ENCODE results near the gene NSDHL. TPM values are rescaled to one million over a fixed set of nuclear protein-coding genes. Genes with fewer than 3 reads are reported as not detected.

Gene NSDHL
- total RNA-seq, 1 experiment from 2014 or later = 32.3 TPM

- H3K36me3 ChIP-seq = no peaks in the 10 kb centered on the region
- DNase-seq = no peak
- H3K9me3 ChIP-seq = no peaks in the 10 kb centered on the region
- no peaks in the 10 kb centered on the region for H3K27me3 ChIP-seq
- no peak overlapping the region for H3K4me3 ChIP-seq
Observed at GRCh38 chrX:152876931-152877840, 46.3 kb downstream of the NSDHL start.

GRCh38 chrX:152878976-152879755, 48.3 kb downstream of the NSDHL start:
- Histone ChIP-seq H3K4me3 (no peak overlapping the region), H3K27me3 (no peaks in the 10 kb centered on the region), H3K9me3 (no peaks in the 10 kb centered on the region), H3K36me3 (no peaks in the 10 kb centered on the region)
- no peak for DNase-seq

GRCh38 chrX:152881289-152881688, 50.4 kb downstream of the NSDHL start:
- Histone ChIP-seq H3K9me3 (no peaks in the 10 kb centered on the region), H3K36me3 (no peaks in the 10 kb centered on the region), H3K4me3 (no peak overlapping the region), H3K27me3 (no peaks in the 10 kb centered on the region)
- no peak for DNase-seq

- Histone ChIP-seq H3K9me3 (no peaks in the 10 kb centered on the region), H3K4me3 (no peak overlapping the region), H3K27me3 (no peaks in the 10 kb centered on the region), H3K36me3 (no peaks in the 10 kb centered on the region)
- DNase-seq = no peak
Observed at GRCh38 chrX:152884171-152884570, 53.3 kb downstream of the NSDHL start.

- H3K36me3 ChIP-seq = no peaks in the 10 kb centered on the region
- H3K9me3 ChIP-seq = no peaks in the 10 kb centered on the region
- H3K4me3 ChIP-seq = no peak overlapping the region
- DNase-seq = no peak
- no peaks in the 10 kb centered on the region for H3K27me3 ChIP-seq
Observed at GRCh38 chrX:152886716-152887115, 55.9 kb downstream of the NSDHL start.

GRCh38 chrX:152892499-152892898, 61.6 kb downstream of the NSDHL start:
- Histone ChIP-seq H3K36me3 (no peaks in the 10 kb centered on the region), H3K27me3 (no peaks in the 10 kb centered on the region), H3K9me3 (no peaks in the 10 kb centered on the region), H3K4me3 (no peak overlapping the region)
- DNase-seq = no peak

- DNase-seq = no peak
- no peaks in the 10 kb centered on the region for H3K27me3 ChIP-seq
Observed at GRCh38 chrX:152892999-152893891, 62.4 kb downstream of the NSDHL start.

GRCh38 chrX:152893980-152894610, 63.2 kb downstream of the NSDHL start:
- Histone ChIP-seq H3K9me3 (no peaks in the 10 kb centered on the region), H3K36me3 (no peaks in the 10 kb centered on the region), H3K27me3 (no peaks in the 10 kb centered on the region), H3K4me3 (no peak overlapping the region)
- DNase-seq = no peak

More at GRCh38 chrX:152892999-152893891, 62.4 kb downstream of the NSDHL start:
- H3K36me3 ChIP-seq = no peaks in the 10 kb centered on the region
- H3K9me3 ChIP-seq = no peaks in the 10 kb centered on the region
- no peak overlapping the region for H3K4me3 ChIP-seq

GRCh38 chrX:152895121-152895520, 64.3 kb downstream of the NSDHL start:
- DNase-seq = no peak

GRCh38 chrX:152895724-152896420, 65.0 kb downstream of the NSDHL start:
- no peaks in the 10 kb centered on the region for H3K9me3 ChIP-seq
- H3K4me3 ChIP-seq = no peak overlapping the region
- H3K36me3 ChIP-seq = no peaks in the 10 kb centered on the region
- peak; percentile 17 for DNase-seq
- H3K27me3 ChIP-seq = no peaks in the 10 kb centered on the region

More at GRCh38 chrX:152895121-152895520, 64.3 kb downstream of the NSDHL start:
- H3K4me3 ChIP-seq = no peak overlapping the region
- H3K36me3 ChIP-seq = no peaks in the 10 kb centered on the region
- H3K9me3 ChIP-seq = no peaks in the 10 kb centered on the region
- no peaks in the 10 kb centered on the region for H3K27me3 ChIP-seq

GRCh38 chrX:152896450-152896849, 65.6 kb downstream of the NSDHL start:
- DNase-seq = no peak
- Histone ChIP-seq H3K9me3 (no peaks in the 10 kb centered on the region), H3K4me3 (no peak overlapping the region), H3K27me3 (no peaks in the 10 kb centered on the region), H3K36me3 (no peaks in the 10 kb centered on the region)

- H3K9me3 ChIP-seq = no peaks in the 10 kb centered on the region
- no peaks in the 10 kb centered on the region for H3K36me3 ChIP-seq
- no peak for DNase-seq
- no peak within 1 kb of the TSS for H3K4me3 ChIP-seq
- no peaks in the 10 kb centered on the region for H3K27me3 ChIP-seq
Observed at GRCh38 chrX:152897222-152898131, 66.6 kb downstream of the NSDHL start, which contains the start of gene ZNF185. ZNF185 (plus strand) TSS chrX:152898067; CDS start chrX:152914490, 16,423 bp downstream.

- no peaks in the 10 kb centered on the region for H3K36me3 ChIP-seq
- no peak for DNase-seq
- no peaks in the 10 kb centered on the region for H3K27me3 ChIP-seq
- H3K4me3 ChIP-seq = no peak overlapping the region
- H3K9me3 ChIP-seq = no peaks in the 10 kb centered on the region
Observed at GRCh38 chrX:152898442-152898841, 67.6 kb downstream of the NSDHL start.

GRCh38 chrX:152899111-152899873, 68.4 kb downstream of the NSDHL start:
- Histone ChIP-seq H3K27me3 (no peaks in the 10 kb centered on the region), H3K9me3 (no peaks in the 10 kb centered on the region), H3K4me3 (no peak overlapping the region), H3K36me3 (no peaks in the 10 kb centered on the region)
- DNase-seq = no peak

All from MG63 (cell line).